ENCODE data around the gene NEDD4L. TPM values are rescaled to one million over a fixed set of nuclear protein-coding genes. Genes with fewer than 3 reads are reported as not detected.

Gene NEDD4L
- total RNA-seq, 1 experiment from 2014 or later, result 42.9 TPM

DNA sequence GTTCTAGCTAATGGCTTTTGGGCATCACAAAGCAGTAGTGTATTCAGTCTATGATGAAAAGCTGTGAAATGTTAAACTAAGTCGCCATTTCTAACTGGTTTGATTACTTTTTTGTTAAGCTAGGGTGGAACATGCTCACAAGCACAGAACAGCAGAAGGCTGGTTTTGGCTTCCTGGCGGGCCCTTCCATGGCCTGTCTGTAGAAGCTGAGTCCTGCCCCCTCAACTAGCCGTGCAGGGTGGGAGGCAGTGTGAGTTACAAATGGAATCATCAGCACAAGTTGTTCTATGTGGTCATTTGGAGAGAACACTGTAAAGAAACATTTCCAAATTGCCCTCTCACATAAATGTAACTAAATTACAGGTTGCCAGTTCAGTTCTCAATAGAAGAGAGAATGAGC lies 294.1 kb downstream of the NEDD4L start:
- Histone ChIP-seq H3K4me3 (ENCODE audit: low read depth in 2 of 2, low read length in 2 of 2) (no peak overlapping the region), H3K27me3 (ENCODE audit: control insufficient read depth, insufficient read depth, low read length) (no peaks in the 10 kb centered on the region), H3K36me3 (ENCODE audit: control insufficient read depth, insufficient read depth, low read length) (no peaks in the 10 kb centered on the region), H3K27ac (ENCODE audit: low read length) (no peak overlapping the region), H3K9me3 (ENCODE audit: control insufficient read depth, insufficient read depth, low read depth, low read length) (no peaks in the 10 kb centered on the region), H3K4me1 (ENCODE audit: control insufficient read depth, insufficient read depth, low read length) (no peaks in the 10 kb centered on the region)
- in situ Hi-C loops (cut with HindIII; ENCODE audit: low pct_unique_long_range_greater_than_20kb, low sequenced_read_pairs) (no loop called here), intact Hi-C loops (cut with micrococcal nuclease; ENCODE audit: unreplicated experiment) (no loop called here)
- BruUV-seq (replicated peaks), result no TSS peak
- ChIA-PET CTCF (no interaction called here), POLR2A (no interaction called here)
- ATAC-seq (no peak), DNase-seq (ENCODE audit: low read depth, low spot score) (no peak)
- TF ChIP-seq TCF7L2 (IDR thresholded peaks at IDR 0.05; ENCODE audit: low read depth, low read length), result no peak
- TF ChIP-seq, protein P1, sequence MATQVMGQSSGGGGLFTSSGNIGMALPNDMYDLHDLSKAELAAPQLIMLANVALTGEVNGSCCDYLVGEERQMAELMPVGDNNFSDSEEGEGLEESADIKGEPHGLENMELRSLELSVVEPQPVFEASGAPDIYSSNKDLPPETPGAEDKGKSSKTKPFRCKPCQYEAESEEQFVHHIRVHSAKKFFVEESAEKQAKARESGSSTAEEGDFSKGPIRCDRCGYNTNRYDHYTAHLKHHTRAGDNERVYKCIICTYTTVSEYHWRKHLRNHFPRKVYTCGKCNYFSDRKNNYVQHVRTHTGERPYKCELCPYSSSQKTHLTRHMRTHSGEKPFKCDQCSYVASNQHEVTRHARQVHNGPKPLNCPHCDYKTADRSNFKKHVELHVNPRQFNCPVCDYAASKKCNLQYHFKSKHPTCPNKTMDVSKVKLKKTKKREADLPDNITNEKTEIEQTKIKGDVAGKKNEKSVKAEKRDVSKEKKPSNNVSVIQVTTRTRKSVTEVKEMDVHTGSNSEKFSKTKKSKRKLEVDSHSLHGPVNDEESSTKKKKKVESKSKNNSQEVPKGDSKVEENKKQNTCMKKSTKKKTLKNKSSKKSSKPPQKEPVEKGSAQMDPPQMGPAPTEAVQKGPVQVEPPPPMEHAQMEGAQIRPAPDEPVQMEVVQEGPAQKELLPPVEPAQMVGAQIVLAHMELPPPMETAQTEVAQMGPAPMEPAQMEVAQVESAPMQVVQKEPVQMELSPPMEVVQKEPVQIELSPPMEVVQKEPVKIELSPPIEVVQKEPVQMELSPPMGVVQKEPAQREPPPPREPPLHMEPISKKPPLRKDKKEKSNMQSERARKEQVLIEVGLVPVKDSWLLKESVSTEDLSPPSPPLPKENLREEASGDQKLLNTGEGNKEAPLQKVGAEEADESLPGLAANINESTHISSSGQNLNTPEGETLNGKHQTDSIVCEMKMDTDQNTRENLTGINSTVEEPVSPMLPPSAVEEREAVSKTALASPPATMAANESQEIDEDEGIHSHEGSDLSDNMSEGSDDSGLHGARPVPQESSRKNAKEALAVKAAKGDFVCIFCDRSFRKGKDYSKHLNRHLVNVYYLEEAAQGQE (IDR thresholded peaks at IDR 0.05; ENCODE audit: insufficient read depth in 1 of 2, low read depth in 2 of 2, low read length in 1 of 2), result no peak
- TF ChIP-seq, protein P2, sequence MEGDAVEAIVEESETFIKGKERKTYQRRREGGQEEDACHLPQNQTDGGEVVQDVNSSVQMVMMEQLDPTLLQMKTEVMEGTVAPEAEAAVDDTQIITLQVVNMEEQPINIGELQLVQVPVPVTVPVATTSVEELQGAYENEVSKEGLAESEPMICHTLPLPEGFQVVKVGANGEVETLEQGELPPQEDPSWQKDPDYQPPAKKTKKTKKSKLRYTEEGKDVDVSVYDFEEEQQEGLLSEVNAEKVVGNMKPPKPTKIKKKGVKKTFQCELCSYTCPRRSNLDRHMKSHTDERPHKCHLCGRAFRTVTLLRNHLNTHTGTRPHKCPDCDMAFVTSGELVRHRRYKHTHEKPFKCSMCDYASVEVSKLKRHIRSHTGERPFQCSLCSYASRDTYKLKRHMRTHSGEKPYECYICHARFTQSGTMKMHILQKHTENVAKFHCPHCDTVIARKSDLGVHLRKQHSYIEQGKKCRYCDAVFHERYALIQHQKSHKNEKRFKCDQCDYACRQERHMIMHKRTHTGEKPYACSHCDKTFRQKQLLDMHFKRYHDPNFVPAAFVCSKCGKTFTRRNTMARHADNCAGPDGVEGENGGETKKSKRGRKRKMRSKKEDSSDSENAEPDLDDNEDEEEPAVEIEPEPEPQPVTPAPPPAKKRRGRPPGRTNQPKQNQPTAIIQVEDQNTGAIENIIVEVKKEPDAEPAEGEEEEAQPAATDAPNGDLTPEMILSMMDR (IDR thresholded peaks at IDR 0.05), result no peak
- no peak for TF ChIP-seq SIN3A (IDR thresholded peaks at IDR 0.05; ENCODE audit: borderline replicate concordance, insufficient read depth, low read depth, low read length)

DNA sequence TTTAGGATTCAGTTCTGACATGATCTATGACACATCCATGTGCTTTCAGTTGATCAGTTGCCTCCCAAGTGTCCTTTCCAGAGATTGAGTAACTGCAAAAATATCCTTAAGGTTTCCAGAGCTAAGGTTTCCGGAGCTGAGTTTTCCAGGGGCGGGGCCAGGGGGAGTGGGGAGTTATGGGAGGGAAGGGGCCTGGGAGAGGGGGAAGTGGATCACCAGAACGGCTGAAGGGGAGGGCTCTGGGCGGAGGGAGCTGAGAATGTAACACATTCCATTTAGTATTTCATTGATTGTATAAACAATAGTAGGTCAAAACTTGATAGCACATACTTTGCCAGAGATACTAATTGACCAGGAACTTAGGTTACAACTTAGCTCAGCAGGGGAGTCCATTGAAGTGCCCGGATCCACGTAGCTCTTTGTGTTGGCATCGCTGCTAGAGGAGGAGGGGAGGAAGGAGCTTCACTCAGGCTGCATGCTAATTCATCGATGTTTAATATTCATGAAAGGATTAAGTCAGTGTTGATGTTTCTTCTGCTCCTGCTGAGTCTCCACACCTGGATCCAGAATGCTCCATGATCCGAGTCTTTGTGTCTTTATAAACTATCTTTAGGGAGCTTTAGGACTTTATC lies 295.1 kb downstream of the NEDD4L start:
- H3K4me3 ChIP-seq (ENCODE audit: low read depth in 2 of 2, low read length in 2 of 2), result no peak overlapping the region
- H3K27ac ChIP-seq (ENCODE audit: low read length), result no peak overlapping the region
- H3K36me3 ChIP-seq (ENCODE audit: control insufficient read depth, insufficient read depth, low read length), result no peaks in the 10 kb centered on the region
- no peak for DNase-seq (ENCODE audit: low read depth, low spot score)
- ATAC-seq, result no peak
- intact Hi-C loops (cut with micrococcal nuclease; ENCODE audit: unreplicated experiment) (no loop called here), in situ Hi-C loops (cut with HindIII; ENCODE audit: low pct_unique_long_range_greater_than_20kb, low sequenced_read_pairs) (no loop called here)
- CTCF ChIA-PET, result no interaction called here
- H3K9me3 ChIP-seq (ENCODE audit: control insufficient read depth, insufficient read depth, low read depth, low read length), result no peaks in the 10 kb centered on the region
- no TSS peak for BruUV-seq (replicated peaks)
- H3K4me1 ChIP-seq (ENCODE audit: control insufficient read depth, insufficient read depth, low read length), result no peaks in the 10 kb centered on the region
- no peaks in the 10 kb centered on the region for H3K27me3 ChIP-seq (ENCODE audit: control insufficient read depth, insufficient read depth, low read length)
- TF ChIP-seq, protein P2 (IDR thresholded peaks at IDR 0.05), result no peak
- TF ChIP-seq TCF7L2 (IDR thresholded peaks at IDR 0.05; ENCODE audit: low read depth, low read length), result no peak
- TF ChIP-seq POLR2AphosphoS5 (IDR thresholded peaks at IDR 0.05; ENCODE audit: low read depth, low read length), result no peak
- TF ChIP-seq SIN3A (IDR thresholded peaks at IDR 0.05; ENCODE audit: borderline replicate concordance, insufficient read depth, low read depth, low read length), result no peak
- TF ChIP-seq, protein P1 (IDR thresholded peaks at IDR 0.05; ENCODE audit: insufficient read depth in 1 of 2, low read depth in 2 of 2, low read length in 1 of 2), result no peak
- POLR2A ChIA-PET, result no interaction called here
